GM12878 (cell line): ENCODE measurements around the gene ROR2. TPM values are rescaled to one million over a fixed set of nuclear protein-coding genes. Genes with fewer than 3 reads are reported as not detected.

Experiments used
- MTA2 ChIP-seq: fragments of 450-650 bp; IDR thresholded peaks from 2 replicates; pipeline ENCODE4 v1.6.1; 2016; ENCODE audit warnings: low read depth, mild to moderate bottlenecking, moderate library complexity
- MTA3 ChIP-seq: IDR thresholded peaks from 2 replicates; pipeline ENCODE4 v1.6.1; 2012; ENCODE audit warnings: low read length, inconsistent platforms, borderline replicate concordance
- WRNIP1 ChIP-seq: IDR thresholded peaks from 2 replicates; pipeline ENCODE4 v1.6.1; 2011; ENCODE audit warnings: low read depth, low read length, improper control_type of control experiment, borderline replicate concordance
- ZNF217 ChIP-seq: fragments of 450-650 bp; IDR thresholded peaks from 2 replicates; pipeline ENCODE4 v1.6.1; 2017; ENCODE audit warnings: antibody characterized with exemption, mild to moderate bottlenecking
- polyA plus RNA-seq, 11 experiments: library from polyadenylated mRNA; depleted of rRNA in 4 of 11; unstranded in 6 of 11; stranded (reverse) in 5 of 11; fragments of >200 nt; fragmentation: Nextera tagmentation in 4 of 11; fragmentation: Illumina TruSeq in 1 of 11; extraction: Ambion mirVana in 4 of 11; extraction: Trizol in 1 of 11; gene quantifications; 1 replicate in 1 of 11; 2 replicates in 10 of 11; pipeline versions ENCODE4 v1.2.1 to v1.2.3, GENCODE V29; 2011 to 2016; ENCODE audit warnings: inconsistent platforms in 2 of 11, missing spikeins in 2 of 11, low read depth in 1 of 11
- total RNA-seq, 4 experiments: library from RNA; depleted of rRNA in 3 of 4; stranded (reverse); fragments of >200 nt in 3 of 4; fragmentation: Illumina TruSeq in 1 of 4; extraction: Trizol in 1 of 4; gene quantifications; 2 replicates each; pipeline versions ENCODE4 v1.2.1 to v1.2.3, GENCODE V29; 2013 to 2021
- TF ChIP-seq, protein P1 (sequence below): fragments of 450-650 bp; IDR thresholded peaks from 2 replicates; pipeline ENCODE4 v1.6.1; 2016; ENCODE audit warnings: mild to moderate bottlenecking, moderate library complexity, borderline replicate concordance
- TF ChIP-seq, protein P2 (sequence below): fragments of 450-650 bp; IDR thresholded peaks from 2 replicates; pipeline ENCODE4 v1.6.1; 2017; ENCODE audit warnings: mild to moderate bottlenecking, low read depth, inconsistent platforms; ENCODE audit not compliant: poor library complexity, severe bottlenecking

The ROR2 gene
- total and polyA plus RNA-seq, 10 of the 15 experiments (the other 5 are each of a cell fraction or from before 2014, with no cell fraction given) = 0.03 to 0.05 TPM; not detected in 8

DNA sequence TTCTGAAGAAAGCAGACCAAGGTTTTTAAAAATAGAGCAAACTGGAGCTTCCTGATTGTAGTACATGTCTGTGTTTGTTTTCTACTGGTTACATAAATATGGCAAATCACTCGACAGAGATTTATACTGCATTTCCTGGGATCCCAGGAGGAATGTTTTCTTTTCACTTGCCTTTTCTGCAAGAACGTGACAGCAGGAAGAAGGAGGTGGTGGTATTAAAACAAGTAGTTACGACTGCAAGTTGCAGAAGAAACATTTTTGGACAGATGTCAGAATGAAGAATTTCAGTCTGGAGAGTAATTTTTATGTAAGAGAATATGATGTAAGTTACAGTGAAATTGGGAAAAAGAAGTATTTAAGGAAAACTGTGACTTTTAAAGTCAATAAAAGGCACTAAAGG lies 272.7 kb downstream of the ROR2 start (continued):
- TF ChIP-seq, protein P1, sequence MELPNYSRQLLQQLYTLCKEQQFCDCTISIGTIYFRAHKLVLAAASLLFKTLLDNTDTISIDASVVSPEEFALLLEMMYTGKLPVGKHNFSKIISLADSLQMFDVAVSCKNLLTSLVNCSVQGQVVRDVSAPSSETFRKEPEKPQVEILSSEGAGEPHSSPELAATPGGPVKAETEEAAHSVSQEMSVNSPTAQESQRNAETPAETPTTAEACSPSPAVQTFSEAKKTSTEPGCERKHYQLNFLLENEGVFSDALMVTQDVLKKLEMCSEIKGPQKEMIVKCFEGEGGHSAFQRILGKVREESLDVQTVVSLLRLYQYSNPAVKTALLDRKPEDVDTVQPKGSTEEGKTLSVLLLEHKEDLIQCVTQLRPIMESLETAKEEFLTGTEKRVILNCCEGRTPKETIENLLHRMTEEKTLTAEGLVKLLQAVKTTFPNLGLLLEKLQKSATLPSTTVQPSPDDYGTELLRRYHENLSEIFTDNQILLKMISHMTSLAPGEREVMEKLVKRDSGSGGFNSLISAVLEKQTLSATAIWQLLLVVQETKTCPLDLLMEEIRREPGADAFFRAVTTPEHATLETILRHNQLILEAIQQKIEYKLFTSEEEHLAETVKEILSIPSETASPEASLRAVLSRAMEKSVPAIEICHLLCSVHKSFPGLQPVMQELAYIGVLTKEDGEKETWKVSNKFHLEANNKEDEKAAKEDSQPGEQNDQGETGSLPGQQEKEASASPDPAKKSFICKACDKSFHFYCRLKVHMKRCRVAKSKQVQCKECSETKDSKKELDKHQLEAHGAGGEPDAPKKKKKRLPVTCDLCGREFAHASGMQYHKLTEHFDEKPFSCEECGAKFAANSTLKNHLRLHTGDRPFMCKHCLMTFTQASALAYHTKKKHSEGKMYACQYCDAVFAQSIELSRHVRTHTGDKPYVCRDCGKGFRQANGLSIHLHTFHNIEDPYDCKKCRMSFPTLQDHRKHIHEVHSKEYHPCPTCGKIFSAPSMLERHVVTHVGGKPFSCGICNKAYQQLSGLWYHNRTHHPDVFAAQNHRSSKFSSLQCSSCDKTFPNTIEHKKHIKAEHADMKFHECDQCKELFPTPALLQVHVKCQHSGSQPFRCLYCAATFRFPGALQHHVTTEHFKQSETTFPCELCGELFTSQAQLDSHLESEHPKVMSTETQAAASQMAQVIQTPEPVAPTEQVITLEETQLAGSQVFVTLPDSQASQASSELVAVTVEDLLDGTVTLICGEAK = no peak
- TF ChIP-seq MTA2 = no peak
- TF ChIP-seq ZNF217 = no peak
- TF ChIP-seq, protein P2, sequence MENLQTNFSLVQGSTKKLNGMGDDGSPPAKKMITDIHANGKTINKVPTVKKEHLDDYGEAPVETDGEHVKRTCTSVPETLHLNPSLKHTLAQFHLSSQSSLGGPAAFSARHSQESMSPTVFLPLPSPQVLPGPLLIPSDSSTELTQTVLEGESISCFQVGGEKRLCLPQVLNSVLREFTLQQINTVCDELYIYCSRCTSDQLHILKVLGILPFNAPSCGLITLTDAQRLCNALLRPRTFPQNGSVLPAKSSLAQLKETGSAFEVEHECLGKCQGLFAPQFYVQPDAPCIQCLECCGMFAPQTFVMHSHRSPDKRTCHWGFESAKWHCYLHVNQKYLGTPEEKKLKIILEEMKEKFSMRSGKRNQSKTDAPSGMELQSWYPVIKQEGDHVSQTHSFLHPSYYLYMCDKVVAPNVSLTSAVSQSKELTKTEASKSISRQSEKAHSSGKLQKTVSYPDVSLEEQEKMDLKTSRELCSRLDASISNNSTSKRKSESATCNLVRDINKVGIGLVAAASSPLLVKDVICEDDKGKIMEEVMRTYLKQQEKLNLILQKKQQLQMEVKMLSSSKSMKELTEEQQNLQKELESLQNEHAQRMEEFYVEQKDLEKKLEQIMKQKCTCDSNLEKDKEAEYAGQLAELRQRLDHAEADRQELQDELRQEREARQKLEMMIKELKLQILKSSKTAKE = no peak
- TF ChIP-seq WRNIP1 = no peak
- TF ChIP-seq MTA3 = no peak
